GM21528 (cell line): ENCODE measurements around the gene ARHGAP24.
"Not testable (repeated sequence)": the region's sequence is repeated elsewhere in the genome, so short reads cannot be mapped to it uniquely, and the experiment has no call there.

ENCODE experiments used
- ATAC-seq: cut with Tn5 transposase; IDR thresholded peaks from one replicate; pipeline ENCODE4 v1.9.1; 2021; ENCODE audit warnings: mild to moderate bottlenecking, moderate library complexity; ENCODE audit not compliant: unreplicated experiment, low FRiP score

ARHGAP24 gene

DNA sequence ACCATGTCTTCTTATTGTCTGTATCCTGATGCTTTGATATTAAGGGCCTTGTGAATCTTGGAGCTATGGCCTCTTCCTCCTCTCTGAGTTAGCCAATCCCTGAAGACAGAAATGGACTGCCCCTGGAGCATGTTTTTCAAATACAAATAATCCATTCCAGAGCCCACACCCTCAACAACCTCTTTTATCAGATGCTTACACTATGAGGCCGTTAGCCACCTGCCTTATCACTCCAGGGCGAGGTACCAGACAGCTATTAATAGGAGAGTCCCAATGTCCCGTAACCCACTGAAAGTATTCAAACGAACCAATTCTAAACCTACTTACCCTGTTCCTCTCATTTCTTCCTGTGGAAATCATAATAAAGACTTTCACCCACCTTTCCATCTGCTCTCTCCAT lies 165.0 kb downstream of the ARHGAP24 start:
- ATAC-seq, result no peak

DNA sequence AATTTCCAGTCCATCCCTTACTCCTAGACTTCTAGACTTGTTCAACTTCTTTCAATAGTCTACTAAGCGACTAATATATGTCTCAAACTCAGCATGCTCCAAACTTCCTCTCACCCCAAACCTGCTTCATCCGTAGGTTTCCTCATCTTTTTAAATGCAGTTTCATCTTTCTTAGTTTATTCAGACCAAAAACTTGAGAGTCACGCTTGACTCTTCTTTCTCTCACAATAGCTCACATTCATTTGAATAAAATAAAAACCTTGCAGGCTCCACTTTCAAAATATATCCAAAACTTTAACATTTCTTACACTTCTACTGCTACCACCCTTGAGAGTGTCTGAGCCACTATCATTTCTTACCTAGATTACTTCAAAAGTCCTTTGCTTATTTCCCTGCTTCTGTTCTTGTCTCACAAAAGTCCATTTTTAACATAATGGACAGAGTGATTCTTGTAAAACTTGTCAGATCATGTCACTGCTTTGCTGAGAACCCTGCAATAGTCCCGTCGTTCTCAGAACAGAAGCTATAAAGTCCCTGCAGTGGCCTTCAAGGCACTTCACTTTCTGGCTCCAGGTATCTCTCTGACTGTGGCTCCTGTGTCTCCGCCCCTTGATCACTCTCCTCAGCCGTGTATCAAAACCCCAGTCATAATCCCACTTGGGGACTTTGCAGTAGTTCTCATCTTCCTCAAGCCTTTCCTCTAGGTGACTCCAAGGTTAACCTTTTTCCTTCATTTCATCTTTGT lies 167.6 kb downstream of the ARHGAP24 start:
- ATAC-seq, result no peak

DNA sequence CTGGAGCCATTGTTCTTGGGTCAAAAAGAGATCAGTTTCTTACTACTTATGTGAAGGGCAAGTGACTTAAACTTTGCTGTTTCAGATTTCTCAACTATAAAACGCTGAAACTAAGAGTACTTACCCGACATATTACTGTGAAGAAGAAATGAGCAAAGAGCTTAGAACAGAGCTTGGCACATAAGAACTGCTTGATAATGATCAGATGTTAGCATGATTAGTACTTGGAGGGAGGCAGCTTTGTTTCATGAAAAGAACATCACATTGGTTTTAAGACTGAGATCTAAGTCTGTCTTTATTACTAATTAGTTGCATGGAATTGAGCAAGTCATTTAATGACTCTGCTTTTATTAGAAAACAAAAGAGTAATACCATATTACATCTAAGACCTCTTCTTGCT lies 169.1 kb downstream of the ARHGAP24 start:
- ATAC-seq, result no peak

DNA sequence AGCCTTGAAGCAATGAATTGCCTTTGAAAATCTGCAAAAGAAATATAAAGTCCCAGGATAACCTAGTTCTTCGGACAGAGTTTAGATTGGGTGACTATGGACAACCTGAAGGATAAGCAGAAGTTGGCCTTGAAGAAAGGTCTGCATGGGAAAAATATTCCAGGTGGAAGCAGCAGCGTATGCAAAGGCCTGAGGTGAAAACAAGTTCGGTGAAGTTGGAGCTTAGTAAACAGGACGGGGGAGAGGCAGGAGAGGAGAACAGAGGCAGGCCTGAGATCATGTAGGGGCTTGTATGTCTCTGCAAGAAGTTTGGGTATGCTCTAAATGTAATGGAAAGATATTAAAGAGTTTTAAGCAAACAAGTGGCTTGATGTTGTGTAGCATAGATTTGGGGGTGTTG lies 176.0 kb downstream of the ARHGAP24 start:
- ATAC-seq, result no peak

DNA sequence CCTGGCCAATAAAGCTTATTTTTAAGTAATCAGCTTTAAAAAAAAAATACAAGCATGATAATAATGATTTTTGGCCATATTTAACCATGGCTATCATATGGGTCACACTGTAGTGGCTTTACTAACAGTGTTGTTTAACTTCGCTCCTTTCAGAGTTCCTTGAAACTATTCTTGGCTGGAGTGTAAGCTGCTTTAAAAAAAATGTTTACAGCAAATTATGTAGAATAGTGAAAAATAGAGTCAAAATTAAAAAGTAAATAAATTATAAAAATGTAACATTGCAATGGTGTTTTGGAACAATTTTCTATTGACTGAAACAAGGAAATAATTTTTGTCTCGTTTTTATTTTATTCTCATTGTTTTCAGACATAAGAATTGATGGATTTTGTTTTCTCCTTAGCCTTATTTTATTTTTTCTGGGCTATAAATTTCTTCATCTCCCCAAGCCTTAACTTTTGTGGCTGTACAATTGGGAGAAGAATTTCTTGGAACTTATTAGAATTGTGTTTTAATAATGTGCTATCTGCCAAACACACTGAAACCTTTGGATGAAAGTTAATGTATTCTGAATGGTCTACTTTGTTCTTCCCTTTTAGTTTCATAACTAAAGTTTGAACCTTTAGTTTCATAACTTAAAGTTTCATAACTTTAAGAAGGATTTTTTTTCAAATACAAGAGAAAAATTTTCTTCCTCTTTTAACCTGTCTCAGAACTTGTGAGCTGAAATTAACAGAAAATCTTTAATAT lies 182.0 kb downstream of the ARHGAP24 start:
- no peak for ATAC-seq

DNA sequence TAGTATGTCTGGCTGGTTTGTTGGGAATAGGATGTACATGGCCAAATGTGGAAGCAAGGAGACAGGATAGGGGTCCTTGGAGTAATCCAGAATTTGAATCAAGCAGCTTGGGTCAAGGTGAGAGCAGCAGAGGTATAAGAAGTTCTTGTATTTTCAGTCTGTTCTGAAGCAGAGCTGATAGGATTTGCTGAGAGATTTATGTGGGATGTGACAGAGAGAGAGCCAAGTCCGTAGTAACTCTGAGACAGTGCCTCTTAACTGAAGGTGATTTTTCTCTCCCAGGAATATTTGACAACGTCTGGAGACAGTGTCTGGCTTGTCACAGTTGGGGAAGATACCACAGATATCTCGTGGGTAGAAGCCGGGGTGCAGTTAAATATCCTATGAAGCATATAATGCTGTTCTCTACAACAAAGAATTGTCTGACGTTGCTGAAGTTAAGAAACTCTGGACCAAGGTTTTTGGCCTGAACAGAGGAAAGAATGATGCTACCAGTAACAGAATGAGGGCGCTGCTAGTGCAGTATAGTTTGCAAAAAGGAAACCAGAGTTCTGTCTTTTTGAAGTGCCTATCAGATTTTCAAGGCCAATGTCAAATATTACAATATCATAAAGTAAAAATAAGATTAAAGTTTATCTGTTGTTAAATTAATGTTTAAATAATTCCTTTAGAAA lies 184.0 kb downstream of the ARHGAP24 start:
- no peak for ATAC-seq

DNA sequence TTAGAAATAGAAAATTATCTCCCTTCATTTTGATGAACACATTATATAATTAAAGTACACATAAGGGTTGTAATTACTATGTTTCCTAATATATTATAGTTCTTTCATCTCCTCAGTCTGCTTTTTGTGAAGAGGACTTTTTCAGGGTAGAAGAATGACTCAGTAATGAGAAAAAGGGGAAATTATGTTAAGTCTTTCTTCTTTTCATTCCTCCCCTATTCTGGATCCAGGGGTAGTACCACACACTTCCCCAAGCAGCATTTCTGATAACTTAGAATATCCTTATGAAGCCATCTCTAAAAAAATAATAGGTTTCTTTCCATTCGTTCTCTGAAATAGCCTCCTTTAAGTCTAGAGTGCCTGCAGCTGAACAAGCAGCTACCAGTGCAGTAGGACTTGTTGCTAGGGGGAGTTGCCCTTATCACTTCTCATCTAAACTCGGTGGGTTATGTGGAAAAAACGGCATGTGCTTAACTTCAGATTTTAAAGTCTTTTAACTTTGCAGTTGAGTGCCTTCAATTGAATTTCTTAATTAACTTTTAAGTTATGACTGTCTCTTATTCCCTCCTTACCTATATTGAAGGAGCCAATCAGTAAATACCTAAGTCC lies 184.8 kb downstream of the ARHGAP24 start:
- no peak for ATAC-seq

DNA sequence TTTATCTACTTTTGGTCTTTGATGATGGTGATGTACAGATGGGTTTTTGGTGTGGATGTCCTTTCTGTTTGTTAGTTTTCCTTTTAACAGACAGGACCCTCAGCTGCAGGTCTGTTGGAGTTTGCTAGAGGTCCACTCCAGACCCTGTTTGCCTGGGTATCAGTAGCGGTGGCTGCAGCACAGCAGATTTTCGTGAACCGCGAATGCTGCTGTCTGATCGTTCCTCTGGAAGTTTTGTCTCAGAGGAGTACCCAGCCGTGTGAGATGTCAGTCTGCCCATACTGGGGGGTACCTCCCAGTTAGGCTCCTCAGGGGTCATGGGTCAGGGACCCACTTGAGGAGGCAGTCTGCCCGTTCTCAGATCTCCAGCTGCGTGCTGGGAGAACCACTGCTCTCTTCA lies 191.7 kb downstream of the ARHGAP24 start:
- ATAC-seq, result not testable (repeated sequence)

DNA sequence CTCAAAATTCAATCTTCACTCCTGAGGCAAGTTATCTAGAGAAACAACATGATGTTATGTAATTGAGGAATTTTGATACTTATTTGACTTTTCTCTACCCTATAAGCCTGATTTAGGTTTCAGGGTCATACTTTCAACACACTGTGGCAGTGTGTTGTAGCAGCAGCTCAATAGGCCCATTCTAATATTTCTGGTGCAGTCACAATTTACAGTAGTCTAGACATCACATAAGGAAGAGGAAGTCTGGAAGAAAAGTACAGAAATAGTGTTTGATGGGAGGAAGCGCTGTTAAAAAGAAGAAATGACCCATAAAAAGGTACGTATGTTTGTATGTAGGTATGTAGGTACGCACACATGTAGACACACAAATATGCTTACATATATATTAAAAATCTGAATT lies 194.3 kb downstream of the ARHGAP24 start:
- no peak for ATAC-seq

DNA sequence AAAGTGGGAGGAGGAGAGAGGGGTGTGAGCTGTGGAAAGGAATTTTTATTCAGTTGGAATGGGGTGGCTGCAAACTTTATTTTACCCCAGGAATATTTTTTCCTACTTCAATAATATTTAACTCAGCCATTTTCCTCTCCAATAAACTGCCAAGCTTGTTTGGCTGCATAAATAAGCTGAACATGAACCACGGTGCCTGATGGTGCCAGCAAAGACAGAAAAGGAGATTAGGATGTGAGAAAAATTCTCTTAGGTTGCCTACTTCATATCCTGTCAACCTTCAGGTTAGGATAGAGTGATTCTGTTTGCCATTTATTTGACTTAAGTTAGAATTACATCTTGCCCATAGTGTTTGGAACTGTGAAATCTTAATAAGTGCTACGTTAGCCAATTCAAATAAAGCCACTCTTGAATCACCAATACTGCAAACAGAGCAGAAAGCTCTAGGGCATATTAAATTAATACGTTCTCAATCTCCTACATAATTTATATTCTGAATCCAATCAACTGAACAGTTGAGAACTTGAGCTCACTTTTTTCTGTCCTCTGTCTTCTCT lies 195.1 kb downstream of the ARHGAP24 start:
- no peak for ATAC-seq

DNA sequence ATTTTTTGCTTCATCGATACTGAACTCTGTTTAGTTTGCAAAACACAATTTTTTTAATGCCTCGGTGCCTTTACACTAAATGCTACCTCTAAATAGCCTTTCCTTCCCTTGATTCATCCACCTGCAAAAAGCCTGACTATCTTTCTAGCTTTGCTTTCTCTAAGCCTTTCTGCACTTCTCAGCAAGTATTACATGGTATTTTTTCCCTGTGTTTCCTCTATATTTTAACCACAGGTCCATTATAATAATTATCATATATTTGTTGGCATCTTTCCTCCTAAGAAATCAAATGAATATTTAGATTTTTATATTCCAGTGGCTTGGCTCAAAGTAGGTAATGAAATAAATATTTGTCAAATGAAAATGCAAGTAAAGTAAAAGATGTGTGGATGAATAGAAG lies 196.2 kb downstream of the ARHGAP24 start:
- ATAC-seq, result no peak

DNA sequence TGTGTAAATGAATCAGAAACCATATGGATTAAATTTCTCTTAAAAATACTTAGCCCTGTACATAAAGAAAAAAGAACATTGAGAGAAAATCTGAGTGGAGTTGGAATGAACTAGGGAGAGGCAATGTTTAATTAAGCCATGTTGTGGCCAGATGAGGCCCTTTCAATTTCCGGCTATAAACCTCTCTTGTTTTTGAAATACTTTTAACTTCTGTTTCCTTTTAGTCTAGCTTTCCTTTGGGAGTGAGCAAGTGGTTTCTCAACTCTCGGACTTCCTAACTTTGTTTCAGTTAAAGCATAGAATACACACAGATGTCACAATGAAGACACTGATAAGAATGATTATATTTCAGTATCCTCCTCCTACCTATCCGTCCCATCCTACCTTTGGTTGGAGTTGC lies 197.2 kb downstream of the ARHGAP24 start:
- ATAC-seq, result no peak

DNA sequence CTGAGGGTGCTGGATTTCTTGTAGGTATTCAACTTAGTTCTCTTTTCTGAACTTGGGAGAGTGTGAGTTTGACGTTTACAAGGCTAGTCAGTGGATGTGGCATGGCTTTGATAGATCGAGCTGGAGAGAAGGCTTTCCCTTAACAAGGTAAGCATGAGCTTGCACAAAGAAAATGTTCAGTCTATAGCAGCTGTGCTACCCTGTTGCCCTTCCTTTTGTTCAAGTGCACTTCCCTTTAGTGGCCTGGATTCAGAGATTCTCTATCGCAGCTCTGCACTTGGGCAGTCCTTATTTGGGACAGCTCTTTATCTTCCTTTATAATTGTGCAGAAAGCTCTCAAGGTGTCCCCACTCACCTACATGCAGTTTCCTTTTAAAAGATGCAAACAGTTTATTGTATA lies 198.0 kb downstream of the ARHGAP24 start:
- ATAC-seq, result no peak

DNA sequence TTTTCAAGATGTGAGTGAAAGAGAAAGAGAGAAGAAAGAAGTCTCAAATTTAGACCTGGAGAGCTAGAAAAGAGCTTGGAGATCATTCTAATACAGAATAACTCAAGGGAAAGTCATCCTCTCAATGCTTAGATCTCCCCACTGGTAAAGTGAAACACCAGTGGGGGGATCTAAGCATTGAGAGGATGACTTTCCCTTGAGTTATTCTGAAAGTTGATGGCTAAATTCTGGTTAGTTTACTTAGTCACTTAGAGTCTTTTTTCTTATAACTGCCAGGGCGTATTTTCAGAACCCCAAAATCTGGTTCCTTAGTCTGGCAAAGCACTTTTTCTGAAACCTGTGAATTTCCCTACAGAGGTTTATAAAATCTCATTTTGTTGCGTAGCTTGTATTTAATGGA lies 198.6 kb downstream of the ARHGAP24 start:
- no peak for ATAC-seq

DNA sequence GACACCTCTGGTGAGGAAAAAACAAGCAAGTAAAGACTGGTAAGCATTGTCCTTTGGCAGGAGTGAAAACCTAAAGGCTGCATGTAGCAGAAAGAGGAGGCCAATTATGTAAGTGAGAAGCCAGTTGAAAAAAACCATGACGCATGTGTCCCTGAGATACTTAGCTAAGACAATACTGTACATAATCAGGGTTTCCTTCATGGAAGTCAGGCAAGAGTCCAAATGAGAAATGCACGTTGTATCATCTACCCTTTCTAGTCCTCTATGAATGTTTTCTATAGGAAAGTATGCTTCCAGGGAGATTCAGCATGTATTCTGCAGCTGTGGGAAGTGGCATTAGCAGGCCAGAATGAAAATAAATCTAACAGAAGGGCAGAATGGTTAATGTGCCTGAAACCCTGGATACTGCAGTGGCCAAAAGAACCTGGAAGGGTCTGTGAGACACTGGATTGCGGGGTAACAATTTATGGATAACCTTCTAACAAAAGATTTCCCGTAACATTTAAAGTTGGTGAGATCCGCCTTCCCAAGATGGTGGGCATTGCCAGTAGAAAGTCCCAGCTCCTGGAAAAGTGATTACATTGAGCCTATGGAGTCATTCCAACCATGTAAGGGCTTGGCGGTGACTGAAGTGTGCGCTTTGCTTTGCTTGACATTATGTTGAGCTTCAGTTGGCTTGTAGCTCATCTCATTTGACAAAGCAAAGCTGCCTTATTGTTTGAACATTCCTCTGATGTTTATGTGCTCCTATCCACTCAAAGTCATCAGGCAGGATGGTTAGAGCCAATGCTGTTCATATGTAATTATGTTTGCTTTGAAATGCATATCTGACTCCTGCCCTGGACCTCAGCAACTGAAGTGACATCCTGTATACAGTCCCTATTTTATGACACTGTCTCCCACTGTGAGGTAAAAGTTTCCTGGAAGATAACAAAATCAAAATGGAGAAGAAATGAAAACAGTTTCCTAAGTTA lies 200.4 kb downstream of the ARHGAP24 start:
- no peak for ATAC-seq

DNA sequence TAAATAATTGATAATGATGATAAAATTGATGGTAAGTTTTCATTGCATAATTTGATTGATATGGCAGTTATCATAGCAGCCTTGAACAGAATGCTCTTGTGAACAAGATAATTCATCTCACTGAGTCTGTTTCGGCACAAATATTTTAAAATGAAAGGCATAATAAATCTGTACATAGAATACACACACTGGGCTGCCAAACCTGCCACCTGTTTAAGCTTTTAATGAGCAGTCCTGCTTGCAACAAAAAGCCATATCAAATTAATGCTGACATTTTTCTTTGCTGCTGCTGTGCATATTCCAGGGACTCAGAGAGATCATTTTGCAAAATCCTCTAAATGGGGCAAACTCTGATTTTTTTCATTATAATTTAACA lies 201.1 kb downstream of the ARHGAP24 start:
- ATAC-seq, result no peak

DNA sequence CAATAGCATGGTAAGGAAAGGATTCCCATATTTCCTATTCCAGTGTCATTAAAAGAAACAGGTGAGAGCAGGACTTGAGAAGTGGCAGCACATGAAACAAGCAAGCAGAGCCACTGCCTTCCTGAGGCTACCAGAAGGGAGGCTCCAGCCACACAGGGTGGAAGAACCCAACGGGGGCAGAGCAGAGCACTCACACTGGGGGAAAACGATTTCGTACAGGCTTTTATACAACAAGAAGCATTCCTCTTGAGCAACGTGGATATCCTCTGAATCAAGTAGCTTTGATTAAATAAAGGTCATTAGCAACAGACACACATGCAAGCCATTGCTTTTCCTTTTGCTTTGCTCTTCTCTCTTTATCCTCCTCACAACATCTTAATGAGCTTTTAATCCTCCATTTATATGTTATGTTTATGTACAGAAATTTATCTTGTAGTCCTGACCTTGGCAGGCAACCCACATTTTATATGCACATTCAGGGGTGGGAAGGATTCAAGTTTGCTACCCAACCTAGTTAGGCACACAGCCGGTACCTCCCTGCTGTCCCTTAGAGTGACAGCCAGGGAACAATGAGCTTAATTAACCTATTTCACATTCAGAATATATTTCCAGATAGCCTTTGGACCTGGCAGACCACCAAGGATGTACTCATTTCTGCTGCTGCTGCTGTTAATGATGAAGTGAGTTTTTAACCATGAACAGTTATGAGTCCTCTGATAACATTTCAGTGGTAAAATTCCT lies 202.1 kb downstream of the ARHGAP24 start:
- no peak for ATAC-seq

DNA sequence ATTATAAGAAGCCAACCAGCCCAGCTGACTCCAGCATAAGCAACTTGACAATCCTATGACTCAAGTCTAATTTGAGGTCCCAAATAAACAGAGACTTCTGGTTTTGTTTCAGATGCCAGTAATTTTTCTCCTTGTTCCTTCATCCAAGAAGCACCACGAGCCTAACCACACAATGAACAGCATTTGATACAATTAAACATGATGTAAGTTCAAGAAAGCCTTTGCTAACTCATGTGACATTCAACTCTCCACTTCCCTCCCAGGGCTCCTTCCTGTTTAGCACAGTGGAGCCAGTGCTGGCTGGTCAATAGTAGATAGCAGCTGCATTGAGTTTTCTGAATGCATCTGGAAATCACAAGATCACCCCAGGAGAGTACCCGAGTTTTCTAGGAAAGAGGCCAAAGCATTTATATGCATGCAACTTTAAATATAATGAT lies 206.3 kb downstream of the ARHGAP24 start:
- ATAC-seq, result no peak

DNA sequence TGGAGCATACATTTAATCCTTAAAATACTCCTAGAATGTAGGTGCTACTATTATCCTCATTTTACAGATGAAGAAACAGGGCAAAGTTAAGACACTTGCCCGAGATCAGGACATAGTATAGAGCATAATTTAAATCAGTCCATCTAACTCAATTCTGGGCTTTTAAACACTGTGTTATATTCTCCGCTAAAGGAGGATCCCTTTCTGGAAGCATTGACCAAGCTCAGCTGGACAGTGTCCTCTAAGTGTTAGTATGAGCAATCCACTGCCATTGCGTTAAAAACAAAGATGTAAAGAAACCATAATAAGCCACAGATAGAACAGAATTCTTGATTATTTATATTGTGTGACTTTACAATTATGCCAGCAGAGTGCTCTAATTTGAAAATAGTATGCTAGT lies 207.0 kb downstream of the ARHGAP24 start:
- no peak for ATAC-seq
